Measurements from ENCODE around the gene LCLAT1. TPM values are rescaled to one million over a fixed set of nuclear protein-coding genes. Genes with fewer than 3 reads are reported as not detected.

LCLAT1 gene
- 7.4 TPM for polyA plus RNA-seq (ENCODE audit: insufficient read length)

DNA sequence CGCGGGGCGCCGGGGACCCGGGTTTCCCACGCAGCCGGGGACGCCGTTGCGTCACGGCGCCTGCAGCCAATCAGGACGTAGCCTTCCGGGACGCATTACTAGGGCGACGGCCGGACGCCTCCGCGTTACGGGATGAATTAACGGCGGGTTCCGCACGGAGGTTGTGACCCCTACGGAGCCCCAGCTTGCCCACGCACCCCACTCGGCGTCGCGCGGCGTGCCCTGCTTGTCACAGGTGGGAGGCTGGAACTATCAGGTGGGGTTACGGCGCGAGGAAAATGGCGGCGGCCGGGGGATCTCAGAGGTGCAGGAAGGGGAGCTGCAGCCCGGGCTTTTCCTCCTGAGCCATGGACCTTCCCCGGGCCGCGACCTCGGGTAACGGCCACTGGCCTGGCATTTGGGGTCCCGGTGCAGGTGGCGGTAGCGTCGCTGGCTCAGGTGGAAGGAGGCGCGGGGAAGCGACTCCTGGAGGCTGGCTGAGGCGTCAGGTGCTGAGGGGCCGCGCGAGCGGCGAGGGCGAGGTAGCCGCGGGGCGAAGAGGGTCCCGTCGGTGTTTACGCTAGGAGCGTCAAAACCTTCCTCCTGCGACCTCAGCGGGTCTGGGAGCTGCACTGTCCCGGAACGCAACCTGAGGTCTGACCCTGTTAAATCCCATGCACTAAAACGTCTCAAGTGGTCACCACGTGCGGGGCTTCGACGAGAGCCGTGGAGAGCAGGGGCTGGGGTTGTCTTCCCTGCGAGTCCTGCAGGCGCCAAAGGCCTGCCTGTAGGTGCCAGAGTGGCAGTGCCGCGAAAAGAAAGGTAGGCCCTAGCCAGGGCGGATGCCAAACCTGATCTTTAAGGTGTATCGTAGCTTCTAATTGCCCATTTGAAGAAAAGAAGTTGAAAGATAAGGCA lies at the start of gene LCLAT1:
Gene LCLAT1 (plus strand): TSS at position 98 of the 897 bp plus-strand sequence. CDS start 78,345 bp downstream, outside the sequence.
- DNase-seq (ENCODE audit: low read depth), result peak; percentile 45

DNA sequence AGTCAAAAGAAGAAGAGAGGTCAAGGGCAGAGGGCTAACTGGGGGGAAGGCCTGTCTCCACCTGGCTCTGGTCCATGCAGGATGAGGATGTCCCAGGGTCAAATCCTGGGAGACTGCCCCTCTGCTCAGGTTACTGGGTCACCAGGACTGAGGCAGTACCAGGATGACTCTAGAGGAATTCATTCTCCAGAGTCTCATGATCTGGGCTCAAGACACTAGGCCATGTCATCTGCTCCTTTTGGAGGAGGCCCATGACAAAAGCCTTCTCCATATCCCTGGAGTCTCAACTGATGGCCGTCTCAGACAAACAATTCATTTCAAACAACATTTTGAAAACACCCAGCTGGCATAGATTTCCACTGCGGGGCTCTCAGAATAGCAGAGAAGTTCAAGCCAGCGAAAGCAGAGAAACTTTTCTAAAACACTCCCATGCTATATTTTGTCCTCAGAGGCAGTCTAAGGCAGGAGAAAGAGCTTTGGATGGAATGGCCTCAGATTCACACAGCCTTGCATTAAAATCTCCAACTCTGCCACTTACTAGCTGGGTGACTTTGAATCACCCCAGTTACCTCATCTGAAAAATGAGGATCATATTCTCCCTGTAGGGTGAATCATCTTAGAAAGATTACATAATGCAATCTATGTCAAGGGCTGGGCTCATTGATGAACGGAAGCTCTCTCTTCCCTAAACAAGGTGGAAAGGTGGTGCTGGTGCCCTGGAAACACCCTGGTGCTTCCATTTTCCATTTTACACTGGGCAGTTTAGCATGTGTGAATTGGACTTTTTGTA lies 48.8 kb upstream of the LCLAT1 start:
- DNase-seq (ENCODE audit: low read depth), result no peak

GRCh38 chr2:30400151-30400954 lies 46.7 kb upstream of the LCLAT1 start:
- no peak for DNase-seq (ENCODE audit: low read depth)

- DNase-seq (ENCODE audit: low read depth), result no peak
These were observed 44.4 kb upstream of the LCLAT1 start for GRCh38 chr2:30402441-30403182.

DNA sequence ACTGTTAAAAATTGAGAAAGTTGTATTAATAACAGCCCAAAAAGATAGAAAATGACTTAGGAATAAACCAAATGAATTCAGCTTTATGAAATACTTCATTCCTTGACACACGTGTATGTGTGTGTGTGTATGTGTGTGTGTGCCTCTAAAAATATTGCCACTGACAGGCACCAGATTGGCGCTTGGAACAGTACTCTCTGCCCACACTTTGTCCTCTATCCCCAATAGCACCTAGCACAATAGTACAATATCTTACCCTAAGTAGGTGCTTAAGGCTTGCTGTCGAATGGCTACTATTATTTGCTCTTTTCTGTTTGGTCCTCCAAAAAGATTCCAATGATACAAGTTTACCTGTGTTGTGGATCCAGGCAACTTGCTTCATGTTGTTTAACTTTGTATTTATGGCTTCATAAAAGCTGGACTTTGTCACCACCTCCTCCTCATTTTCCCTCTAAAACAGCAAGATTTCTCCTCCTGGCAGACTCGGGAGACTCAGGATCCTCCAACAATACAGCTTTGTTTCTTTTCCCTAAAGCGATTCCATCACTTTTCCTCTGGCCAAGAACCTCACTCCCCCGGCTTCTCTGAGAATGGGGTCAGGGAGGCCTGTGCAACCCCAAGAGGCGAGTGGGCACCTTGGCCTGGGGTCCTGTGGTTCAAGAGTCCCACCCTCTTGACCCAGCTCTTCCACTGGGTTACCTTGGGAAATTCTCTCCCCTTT lies 43.3 kb upstream of the LCLAT1 start:
- DNase-seq (ENCODE audit: low read depth), result no peak

DNA sequence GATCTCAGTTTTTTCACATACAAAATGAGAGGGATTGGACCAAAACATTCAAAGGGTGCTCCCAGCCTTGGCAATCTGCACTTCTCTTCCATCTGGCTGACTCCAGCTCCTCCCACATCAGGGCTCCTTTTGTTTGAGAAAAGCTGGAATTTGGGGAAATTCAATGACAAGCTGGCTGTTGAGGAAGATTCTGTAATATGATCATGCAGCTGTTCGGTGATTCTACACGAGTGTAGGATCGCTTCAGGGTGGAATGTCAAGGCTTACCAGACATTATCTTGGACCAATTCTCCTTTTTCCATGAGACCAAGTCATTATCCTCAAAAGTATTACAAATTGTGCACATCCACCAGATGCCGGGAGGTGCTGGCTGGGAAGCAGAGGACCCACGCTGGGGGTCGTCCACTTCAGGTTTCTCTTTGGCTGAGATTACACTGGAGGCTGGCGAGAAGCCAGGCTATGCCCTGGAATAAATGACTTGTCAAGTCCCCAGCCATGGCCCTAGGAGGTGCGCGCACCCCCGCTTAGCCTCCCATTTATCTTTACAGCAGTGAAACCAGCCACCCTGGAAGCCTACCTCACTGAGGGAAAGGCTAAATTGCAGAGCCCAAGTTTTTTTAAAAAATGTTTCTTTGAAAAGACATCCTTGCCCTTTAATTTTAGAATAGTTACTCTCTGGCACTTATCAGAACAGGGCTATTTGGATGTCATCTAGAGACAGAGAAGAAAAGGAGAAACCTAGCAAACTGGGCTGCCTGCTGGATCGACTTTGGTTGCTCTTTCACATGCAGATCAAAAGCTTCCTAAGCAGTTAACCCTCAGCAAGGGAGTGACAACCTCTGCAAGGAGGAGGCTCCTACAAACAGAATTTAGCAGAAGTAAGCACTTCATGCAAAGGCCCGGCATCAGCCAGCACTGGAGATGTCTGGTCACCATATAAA lies 42.5 kb upstream of the LCLAT1 start:
- peak; percentile 65 for DNase-seq (ENCODE audit: low read depth)

- DNase-seq (ENCODE audit: low read depth), result no peak
These were observed 41.8 kb upstream of the LCLAT1 start for GRCh38 chr2:30405260-30405605.

- no peak for DNase-seq (ENCODE audit: low read depth)
These were observed 40.2 kb upstream of the LCLAT1 start for GRCh38 chr2:30406853-30407252.

DNA sequence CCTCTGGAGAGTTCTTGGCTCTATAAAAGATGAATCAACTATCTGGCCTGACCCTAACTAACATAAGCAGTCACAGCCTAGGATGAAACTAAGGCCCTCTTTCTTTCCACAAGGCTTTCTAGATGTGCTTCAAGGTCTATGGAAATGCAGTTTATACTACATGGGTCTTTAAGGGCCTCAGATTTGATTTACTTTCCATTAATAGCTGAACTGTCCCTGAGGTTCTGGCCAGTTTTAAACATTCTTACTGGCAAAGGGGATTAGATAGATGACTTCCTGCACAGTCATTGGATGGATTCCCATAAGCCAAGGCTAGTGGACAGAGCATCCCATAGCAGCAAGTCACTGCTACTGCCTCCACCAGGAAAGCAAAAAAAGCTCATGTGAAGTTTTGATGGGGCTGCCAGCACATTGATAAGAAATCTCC lies 38.1 kb upstream of the LCLAT1 start:
- no peak for DNase-seq (ENCODE audit: low read depth)

GRCh38 chr2:30410217-30410616 lies 36.8 kb upstream of the LCLAT1 start:
- DNase-seq (ENCODE audit: low read depth), result no peak

DNA sequence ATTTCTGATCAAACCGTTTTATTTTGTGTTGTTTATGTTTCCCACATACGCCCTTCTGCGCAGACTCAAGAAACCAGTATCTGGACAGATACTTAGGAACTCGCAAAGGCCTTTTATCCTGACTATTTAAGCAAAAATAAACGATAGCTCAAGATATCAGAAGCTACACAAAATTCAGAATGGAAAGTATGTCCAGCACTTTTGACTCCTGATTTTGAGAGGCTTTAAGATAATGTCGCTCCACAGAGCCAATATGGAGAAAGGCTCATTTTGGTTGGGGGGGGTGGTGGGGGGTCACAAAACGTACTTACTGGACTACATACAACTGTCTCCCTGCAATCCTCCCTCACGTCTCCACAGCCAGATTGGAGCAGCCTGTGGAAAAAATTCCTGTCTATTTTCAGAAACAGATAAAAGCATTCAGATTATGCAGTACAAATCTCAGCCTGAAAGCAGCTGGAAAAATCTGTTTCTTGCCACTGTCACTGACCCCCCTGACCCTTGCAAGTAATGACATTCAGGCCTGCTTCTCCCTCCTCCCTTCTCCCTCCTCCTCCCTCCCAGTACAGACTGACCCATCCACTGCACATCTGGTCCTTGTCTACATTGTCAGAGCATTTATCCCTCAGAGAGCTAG lies 34.9 kb upstream of the LCLAT1 start:
- DNase-seq (ENCODE audit: low read depth), result peak; percentile 65

- DNase-seq (ENCODE audit: low read depth), result no peak
These were observed 34.1 kb upstream of the LCLAT1 start for GRCh38 chr2:30412684-30413570.

- DNase-seq (ENCODE audit: low read depth), result no peak
These were observed 32.1 kb upstream of the LCLAT1 start for GRCh38 chr2:30414961-30415360.

- DNase-seq (ENCODE audit: low read depth), result no peak
These were observed 29.8 kb upstream of the LCLAT1 start for GRCh38 chr2:30417253-30417652.

DNA sequence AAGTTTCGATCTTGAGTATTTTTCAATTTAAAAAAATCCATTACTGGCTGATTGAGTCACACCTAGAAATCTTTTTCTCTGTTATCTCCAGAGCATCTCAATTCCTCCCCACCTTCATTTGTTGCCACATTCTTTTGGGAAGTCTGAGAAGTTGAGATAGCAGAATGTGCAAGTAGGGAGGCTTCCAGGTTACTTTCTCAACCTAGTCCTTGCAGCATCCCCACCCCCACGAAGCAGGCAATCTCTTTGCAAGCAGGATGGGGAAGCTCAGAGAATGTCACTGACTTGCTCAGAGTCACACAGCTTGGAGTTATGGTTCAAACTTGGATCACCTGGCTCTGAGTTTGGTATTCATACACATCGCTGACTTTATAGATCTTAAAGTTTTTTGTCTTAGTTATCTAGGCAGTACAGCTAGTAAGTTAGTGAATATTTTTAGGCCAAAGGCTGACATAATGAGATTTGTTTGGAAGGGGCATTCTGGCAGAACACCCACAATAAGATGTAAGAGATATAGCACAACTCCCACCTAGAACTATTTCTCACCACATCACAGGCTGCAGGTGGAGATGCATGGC lies 25.9 kb upstream of the LCLAT1 start:
- DNase-seq (ENCODE audit: low read depth), result no peak

DNA sequence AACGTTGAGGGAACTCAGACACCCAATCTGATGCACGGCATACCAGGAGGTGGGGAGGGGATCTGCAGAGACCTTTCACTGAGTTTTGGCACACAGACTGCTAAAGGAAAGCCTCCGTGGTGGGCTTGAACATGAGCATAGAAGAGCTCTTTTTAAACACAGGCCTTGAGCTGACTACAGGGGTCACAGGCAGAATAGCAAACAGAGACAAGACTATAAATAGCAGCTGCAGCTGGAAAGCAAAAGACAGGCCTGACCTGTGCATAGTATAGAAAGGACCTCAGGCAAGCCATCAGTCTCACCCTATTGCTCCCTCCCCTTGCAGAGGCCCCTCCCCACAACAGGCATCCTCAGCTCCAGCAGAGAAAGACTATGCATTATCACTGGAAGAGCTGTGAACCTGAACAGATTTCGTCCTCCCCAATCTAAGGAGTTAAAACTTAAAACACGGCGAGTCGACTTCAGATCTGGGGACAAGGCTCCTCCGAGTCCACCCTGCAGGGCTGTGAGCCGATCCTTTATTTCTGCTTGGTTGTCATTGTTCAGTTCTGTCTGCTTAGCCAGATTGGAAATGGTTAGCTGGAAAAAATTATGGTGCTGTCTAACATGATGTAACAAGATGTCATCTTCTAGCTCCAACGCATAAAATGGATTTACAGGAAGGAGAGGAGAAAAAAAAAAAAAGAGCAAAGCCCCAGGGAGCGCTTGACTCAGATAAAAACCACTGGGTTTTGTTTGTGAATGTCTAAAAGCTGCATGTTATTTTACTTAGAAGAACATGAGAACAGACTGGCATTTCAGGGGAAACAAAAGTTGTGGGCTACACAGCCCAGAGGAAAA lies 25.2 kb upstream of the LCLAT1 start:
- DNase-seq (ENCODE audit: low read depth), result no peak

Measured in forelimb muscle (tissue), 1 donor.